A549 treated with GW870086 at 1 μM for 4 hours (cell line): ENCODE measurements around the gene TRIM24. TPM values are rescaled to one million over a fixed set of nuclear protein-coding genes. Genes with fewer than 3 reads are reported as not detected.

Experiments used
- total RNA-seq: library from RNA; stranded (reverse); fragments of 200-300 nt; extraction: Qiagen RNA extraction; gene quantifications from 5 replicates; pipeline ENCODE4 v1.2.3, GENCODE V29; 2022; ENCODE audit warnings: low read depth

TRIM24 gene
- total RNA-seq: 6.3 to 8.3 TPM (median 7.0 TPM) in 5 replicates

GRCh38 chr7:138460176-138460648 is at the start of gene TRIM24:
Gene TRIM24, plus strand, starts transcription at chr7:138460259. Its CDS starts 290 bp downstream, at chr7:138460549.

Other genes with a start within 250 kb of the TRIM24 start
- not detected in 5 replicates for gene SVOPL, start 241.1 kb downstream of the TRIM24 start, total RNA-seq